ENCODE data around the gene ZBTB22. TPM values are rescaled to one million over a fixed set of nuclear protein-coding genes. Genes with fewer than 3 reads are reported as not detected.

Gene ZBTB22
- total and polyA plus RNA-seq, 2 donors (not counting 1 experiment from before 2014, with no cell fraction given): 25.9 to 39.7 TPM

- H3K4me1 Mint-ChIP-seq: peaks cover 44% of the 10 kb centered on the region
- Histone ChIP-seq H3K9ac (ENCODE audit: low read length) (no peak overlapping the region), H3K4me2 (replicated peaks; ENCODE audit: low read depth, low read length, poor library complexity, severe bottlenecking) (no peak overlapping the region), H3K27me3 (replicated peaks in 1 of 4; ENCODE audit: control extremely low read depth in 1 of 4, control insufficient read depth in 3 of 4, insufficient read depth in 4 of 4, low read length in 3 of 4) (no peaks in the 10 kb centered on the region), H3K4me1 (ENCODE audit: control insufficient read depth in 2 of 2, insufficient read depth in 2 of 2, low read length in 2 of 2) (peaks cover 22 to 32% of the 10 kb centered on the region in 2 donors), H3K27ac (ENCODE audit: low read length in 2 of 2) (no peak overlapping the region), H4K20me1 (ENCODE audit: control insufficient read depth, insufficient read depth, low read length, poor library complexity, severe bottlenecking) (peaks cover 20% of the 10 kb centered on the region), H3K9me3 (ENCODE audit: control extremely low read depth in 1 of 3, control insufficient read depth in 2 of 3, insufficient read depth in 1 of 3, low read length in 2 of 3) (no peaks in the 10 kb centered on the region), H3K79me2 (ENCODE audit: control insufficient read depth, insufficient read depth, low read length) (peaks cover 32% of the 10 kb centered on the region), H2AFZ (ENCODE audit: insufficient read depth, low read depth, low read length, poor library complexity, severe bottlenecking) (no peak overlapping the region), H3K36me3 (replicated peaks in 1 of 2; ENCODE audit: control extremely low read depth in 1 of 2, control insufficient read depth in 1 of 2, extremely low read depth in 1 of 2, insufficient read depth in 2 of 2, low read length in 1 of 2) (peaks cover 0 to 60% of the 10 kb centered on the region in 2 experiments), H3K4me3 (ENCODE audit: control extremely low read depth in 1 of 5, extremely low read depth in 1 of 5, insufficient read depth in 1 of 5, low read depth in 2 of 5, low read length in 4 of 5) (no peak overlapping the region)
- ChIA-PET CTCF (interaction anchor here (1.4 kb wide), 1 partner anchor 15 kb away, joined by 3 read pairs; no protein-coding TSS in a partner anchor), POLR2A (interaction anchor here (0.5 to 1.2 kb wide), 2 partner anchors 19 to 95 kb away, joined by 3 to 6 read pairs; no protein-coding TSS in a partner anchor)
- intact Hi-C loops (cut with micrococcal nuclease): no loop called here
- H3K27ac Mint-ChIP-seq: peak overlapping the region; percentile 27
- DNase-seq (no peak), ATAC-seq (ENCODE audit: low read depth) (no peak)
- no peak for TF ChIP-seq EZH2 (IDR thresholded peaks at IDR 0.05; ENCODE audit: borderline replicate concordance, insufficient read depth, low read depth, low read length, poor library complexity, severe bottlenecking)
- TF ChIP-seq CTCF (IDR thresholded peaks at IDR 0.05): no peak
- H3K27me3 Mint-ChIP-seq: no peaks in the 10 kb centered on the region
- H3K9me3 Mint-ChIP-seq (ENCODE audit: insufficient read depth): no peaks in the 10 kb centered on the region
- 95% methylated on average over 10 of the region's 16 CpGs for WGBS (ENCODE audit: insufficient coverage)
- no peak overlapping the region for H3K4me3 Mint-ChIP-seq
These were observed 24.4 kb downstream of the ZBTB22 start for GRCh38 chr6:33292996-33293682.

DNA sequence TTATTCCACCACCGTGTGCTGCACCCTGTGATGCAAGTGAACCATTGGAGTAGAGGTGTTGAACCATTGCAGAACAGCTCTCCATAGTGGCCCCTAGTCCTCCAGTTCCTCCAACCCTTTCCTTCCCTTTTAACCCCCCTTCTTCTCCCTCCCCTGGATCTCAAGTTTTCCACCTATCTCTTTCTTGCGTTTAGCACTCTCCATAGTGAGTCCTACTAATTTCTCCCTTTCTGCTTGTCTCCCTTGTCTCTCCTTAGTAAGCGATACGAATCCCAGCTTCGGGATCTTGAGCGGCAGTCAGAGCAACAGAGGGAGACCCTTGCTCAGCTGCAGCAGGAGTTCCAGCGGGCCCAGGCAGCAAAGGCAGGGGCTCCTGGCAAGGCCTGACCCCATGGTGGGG lies 27.1 kb downstream of the ZBTB22 start:
- CTCF ChIA-PET: interaction anchor here (0.7 to 2.5 kb wide), 3 partner anchors 13 to 142 kb away, joined by 3 to 15 read pairs (median 3); partner anchors contain the start of genes B3GALT4, RPS18 and VPS52
- H2AFZ ChIP-seq (ENCODE audit: insufficient read depth, low read depth, low read length, poor library complexity, severe bottlenecking): no peak overlapping the region
- Mint-ChIP-seq H3K27me3 (no peaks in the 10 kb centered on the region), H3K4me3 (peak overlapping the region; percentile 93), H3K9me3 (ENCODE audit: insufficient read depth) (no peaks in the 10 kb centered on the region), H3K27ac (peak overlapping the region; percentile 86), H3K4me1 (peaks cover 38% of the 10 kb centered on the region)
- no peak for TF ChIP-seq EZH2 (IDR thresholded peaks at IDR 0.05; ENCODE audit: borderline replicate concordance, insufficient read depth, low read depth, low read length, poor library complexity, severe bottlenecking)
- TF ChIP-seq CTCF (IDR thresholded peaks at IDR 0.05): no peak
- intact Hi-C loops (cut with micrococcal nuclease): no loop called here
- H3K79me2 ChIP-seq (ENCODE audit: control insufficient read depth, insufficient read depth, low read length): peaks cover 41% of the 10 kb centered on the region
- H4K20me1 ChIP-seq (ENCODE audit: control insufficient read depth, insufficient read depth, low read length, poor library complexity, severe bottlenecking): peaks cover 5% of the 10 kb centered on the region
- H3K36me3 ChIP-seq (replicated peaks in 1 of 2; ENCODE audit: control extremely low read depth in 1 of 2, control insufficient read depth in 1 of 2, extremely low read depth in 1 of 2, insufficient read depth in 2 of 2, low read length in 1 of 2): peaks cover 0 to 62% of the 10 kb centered on the region in 2 experiments
- peaks cover 19 to 25% of the 10 kb centered on the region in 2 donors for H3K4me1 ChIP-seq (ENCODE audit: control insufficient read depth in 2 of 2, insufficient read depth in 2 of 2, low read length in 2 of 2)
- no peaks in the 10 kb centered on the region for H3K9me3 ChIP-seq (ENCODE audit: control extremely low read depth in 1 of 3, control insufficient read depth in 2 of 3, insufficient read depth in 1 of 3, low read length in 2 of 3)
- no peak for ATAC-seq (ENCODE audit: low read depth)
- DNase-seq: no peak
- WGBS (ENCODE audit: insufficient coverage): 78% methylated on average over 6 of the region's 7 CpGs
- peak overlapping the region; percentile 77 for H3K4me2 ChIP-seq (replicated peaks; ENCODE audit: low read depth, low read length, poor library complexity, severe bottlenecking)
- peak overlapping the region in 1 of 2 donors; percentile 68 for H3K27ac ChIP-seq (ENCODE audit: low read length in 2 of 2)
- peak overlapping the region in 1 of 5 experiments; percentile 99 for H3K4me3 ChIP-seq (ENCODE audit: control extremely low read depth in 1 of 5, extremely low read depth in 1 of 5, insufficient read depth in 1 of 5, low read depth in 2 of 5, low read length in 4 of 5)
- no peaks in the 10 kb centered on the region for H3K27me3 ChIP-seq (replicated peaks in 1 of 4; ENCODE audit: control extremely low read depth in 1 of 4, control insufficient read depth in 3 of 4, insufficient read depth in 4 of 4, low read length in 3 of 4)
- POLR2A ChIA-PET: interaction anchor here (1.6 to 3.4 kb wide), 5 partner anchors 9 to 19 kb away, joined by 5 to 39 read pairs (median 22); partner anchors contain the start of genes B3GALT4, RGL2, RPS18 and VPS52
- no peak overlapping the region for H3K9ac ChIP-seq (ENCODE audit: low read length)
